ENCODE measurements around the gene MOGAT1. TPM values are rescaled to one million over a fixed set of nuclear protein-coding genes. Genes with fewer than 3 reads are reported as not detected.

Gene MOGAT1, protein sequence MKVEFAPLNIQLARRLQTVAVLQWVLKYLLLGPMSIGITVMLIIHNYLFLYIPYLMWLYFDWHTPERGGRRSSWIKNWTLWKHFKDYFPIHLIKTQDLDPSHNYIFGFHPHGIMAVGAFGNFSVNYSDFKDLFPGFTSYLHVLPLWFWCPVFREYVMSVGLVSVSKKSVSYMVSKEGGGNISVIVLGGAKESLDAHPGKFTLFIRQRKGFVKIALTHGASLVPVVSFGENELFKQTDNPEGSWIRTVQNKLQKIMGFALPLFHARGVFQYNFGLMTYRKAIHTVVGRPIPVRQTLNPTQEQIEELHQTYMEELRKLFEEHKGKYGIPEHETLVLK
- total RNA-seq (2022; extraction: Qiagen RNA extraction): not detected in 5 replicates

GRCh38 chr2:222671259-222672067, at the start of gene MOGAT1:
MOGAT1 (plus strand) TSS chr2:222671658; CDS start chr2:222671786, 128 bp downstream.

GRCh38 chr2:222655787-222656525, 15.5 kb upstream of the MOGAT1 start, which contains the start of gene FARSB:
FARSB (minus strand) TSS chr2:222656092; CDS start chr2:222656073, 19 bp downstream.

Other genes starting within 250 kb of the MOGAT1 start
- gene SGPP2, start 247.1 kb upstream of the MOGAT1 start, total RNA-seq (2022; extraction: Qiagen RNA extraction): 0.48 to 0.59 TPM (median 0.56 TPM) in 5 replicates
- gene FARSB, start 15.6 kb upstream of the MOGAT1 start, total RNA-seq (2022; extraction: Qiagen RNA extraction): 42.4 to 47.9 TPM (median 45.5 TPM) in 5 replicates
- gene ACSL3, start 189.4 kb downstream of the MOGAT1 start, total RNA-seq (2022; extraction: Qiagen RNA extraction): 136 to 218 TPM (median 152 TPM) in 5 replicates